DND-41 (cell line): ENCODE data around the gene PLD1.
A peak's percentile ranks its signal among the peaks of the same experiment; 100 is the strongest.

Source experiments
- ATAC-seq: fragments of 200-7000 bp; cut with Tn5 transposase; 3 replicates; pipeline ENCODE4 v1.9.1; 2021; ENCODE audit warnings: low read depth; ENCODE audit not compliant: insufficient read depth
- DNase-seq: peaks from one replicate; pipeline ENCODE4 v3.0.0-alpha.2; 2020
- H2AFZ ChIP-seq: 2 replicates; pipeline ENCODE4 v1.6.0; 2012; ENCODE audit warnings: low read depth, low read length
- H3K27ac ChIP-seq: 2 replicates; pipeline ENCODE4 v1.5.1; 2012; ENCODE audit warnings: low read length, inconsistent platforms
- H3K27me3 ChIP-seq: fragments of 200-600 bp; sonication (generic); 2 replicates; pipeline ENCODE4 v1.6.0; 2012; ENCODE audit warnings: low read length, mild to moderate bottlenecking, inconsistent platforms; ENCODE audit not compliant: insufficient read depth, poor library complexity
- H3K36me3 ChIP-seq: 2 replicates; pipeline ENCODE4 v1.5.1; 2012; ENCODE audit warnings: low read length, inconsistent platforms; ENCODE audit not compliant: insufficient read depth
- H3K4me1 ChIP-seq: 2 replicates; pipeline ENCODE4 v1.5.1; 2012; ENCODE audit warnings: mild to moderate bottlenecking, low read length; ENCODE audit not compliant: insufficient read depth
- H3K4me2 ChIP-seq: 2 replicates; pipeline ENCODE4 v1.6.0; 2012; ENCODE audit warnings: mild to moderate bottlenecking, moderate library complexity, low read length, inconsistent platforms; ENCODE audit not compliant: insufficient read depth
- H3K4me3 ChIP-seq, 2 experiments: fragments of 200-600 bp in 1 of 2; shearing (Covaris generic) in 1 of 2; 2 replicates each; pipeline ENCODE4 v1.5.1; 2012 to 2016; ENCODE audit warnings: inconsistent platforms in 2 of 2, low read length in 2 of 2, mild to moderate bottlenecking in 2 of 2, low read depth in 1 of 2, moderate library complexity in 1 of 2
- H3K79me2 ChIP-seq: 2 replicates; pipeline ENCODE4 v1.6.0; 2012; ENCODE audit warnings: low read length, inconsistent platforms; ENCODE audit not compliant: insufficient read depth
- H3K9ac ChIP-seq: 2 replicates; pipeline ENCODE4 v1.6.0; 2012; ENCODE audit warnings: low read depth, mild to moderate bottlenecking, inconsistent platforms, low read length, moderate library complexity
- H3K9me3 ChIP-seq: 2 replicates; pipeline ENCODE4 v1.5.1; 2012; ENCODE audit warnings: low read length, moderate library complexity, mild to moderate bottlenecking, inconsistent platforms; ENCODE audit not compliant: insufficient read depth, severe bottlenecking
- H4K20me1 ChIP-seq: 2 replicates; pipeline ENCODE4 v1.6.0; 2012; ENCODE audit warnings: low read length; ENCODE audit not compliant: insufficient read depth
- CTCF ChIP-seq: IDR thresholded peaks from 2 replicates; pipeline ENCODE4 v1.5.1; 2012; ENCODE audit warnings: borderline replicate concordance, low read length, moderate library complexity, mild to moderate bottlenecking; ENCODE audit not compliant: poor library complexity, severe bottlenecking; ENCODE audit errors: extremely low read depth
- EZH2 ChIP-seq: IDR thresholded peaks from 3 replicates; pipeline ENCODE4 v1.6.1; 2012; ENCODE audit warnings: borderline replicate concordance, low read depth, mild to moderate bottlenecking, moderate library complexity, low read length, inconsistent platforms; ENCODE audit not compliant: severe bottlenecking

Gene PLD1

GRCh38 chr3:171704002-171704401 is 106.3 kb downstream of the PLD1 start:
- Histone ChIP-seq H3K36me3 (no peaks in the 10 kb centered on the region), H3K9me3 (no peaks in the 10 kb centered on the region), H3K4me2 (no peak overlapping the region), H3K79me2 (no peaks in the 10 kb centered on the region), H3K27ac (no peak overlapping the region), H4K20me1 (no peaks in the 10 kb centered on the region), H3K4me3 (no peak overlapping the region), H3K9ac (no peak overlapping the region), H3K27me3 (no peaks in the 10 kb centered on the region), H2AFZ (no peak overlapping the region), H3K4me1 (no peaks in the 10 kb centered on the region)
- ATAC-seq, result peak; percentile 57; the same call in 2 of the 3 replicates
- DNase-seq, result peak; percentile 16
- TF ChIP-seq CTCF (peak; percentile 56), EZH2 (no peak)

- no peaks in the 10 kb centered on the region for H3K79me2 ChIP-seq
- no peak overlapping the region for H3K9ac ChIP-seq
- H3K4me3 ChIP-seq, result no peak overlapping the region
- no peaks in the 10 kb centered on the region for H3K27me3 ChIP-seq
- no peak overlapping the region for H3K27ac ChIP-seq
- H3K4me2 ChIP-seq, result no peak overlapping the region
- no peaks in the 10 kb centered on the region for H3K9me3 ChIP-seq
- TF ChIP-seq EZH2, result no peak
- TF ChIP-seq CTCF, result no peak
- no peaks in the 10 kb centered on the region for H3K4me1 ChIP-seq
- no peak for DNase-seq
- H3K36me3 ChIP-seq, result no peaks in the 10 kb centered on the region
- H2AFZ ChIP-seq, result no peak overlapping the region
- ATAC-seq, result no peak
- no peaks in the 10 kb centered on the region for H4K20me1 ChIP-seq
These were observed 107.1 kb downstream of the PLD1 start for GRCh38 chr3:171703144-171703543.

- TF ChIP-seq CTCF, result no peak
- no peak for TF ChIP-seq EZH2
- Histone ChIP-seq H2AFZ (no peak overlapping the region), H3K79me2 (no peaks in the 10 kb centered on the region), H3K36me3 (no peaks in the 10 kb centered on the region), H3K27ac (no peak overlapping the region), H3K4me1 (no peaks in the 10 kb centered on the region), H3K9me3 (no peaks in the 10 kb centered on the region), H3K27me3 (no peaks in the 10 kb centered on the region), H3K4me2 (no peak overlapping the region), H3K9ac (no peak overlapping the region), H3K4me3 (no peak overlapping the region), H4K20me1 (no peaks in the 10 kb centered on the region)
- ATAC-seq, result no peak
- no peak for DNase-seq
These were observed 109.6 kb downstream of the PLD1 start for GRCh38 chr3:171700653-171701052.

GRCh38 chr3:171700157-171700556 is 110.1 kb downstream of the PLD1 start:
- no peak overlapping the region for H2AFZ ChIP-seq
- no peak overlapping the region for H3K4me3 ChIP-seq
- ATAC-seq, result no peak
- no peaks in the 10 kb centered on the region for H3K27me3 ChIP-seq
- no peak for TF ChIP-seq CTCF
- no peak for TF ChIP-seq EZH2
- no peak for DNase-seq
- no peaks in the 10 kb centered on the region for H3K4me1 ChIP-seq
- no peak overlapping the region for H3K4me2 ChIP-seq
- H3K9me3 ChIP-seq, result no peaks in the 10 kb centered on the region
- H4K20me1 ChIP-seq, result no peaks in the 10 kb centered on the region
- H3K9ac ChIP-seq, result no peak overlapping the region
- no peaks in the 10 kb centered on the region for H3K36me3 ChIP-seq
- H3K27ac ChIP-seq, result no peak overlapping the region
- H3K79me2 ChIP-seq, result no peaks in the 10 kb centered on the region
